ENCODE measurements around the gene FAAP20. TPM values are rescaled to one million over a fixed set of nuclear protein-coding genes. Genes with fewer than 3 reads are reported as not detected.
A peak's percentile ranks its signal among the peaks of the same experiment; 100 is the strongest.

The FAAP20 gene
- total RNA-seq, 2 experiments from 2014 or later, result 64.7 to 71.7 TPM

DNA sequence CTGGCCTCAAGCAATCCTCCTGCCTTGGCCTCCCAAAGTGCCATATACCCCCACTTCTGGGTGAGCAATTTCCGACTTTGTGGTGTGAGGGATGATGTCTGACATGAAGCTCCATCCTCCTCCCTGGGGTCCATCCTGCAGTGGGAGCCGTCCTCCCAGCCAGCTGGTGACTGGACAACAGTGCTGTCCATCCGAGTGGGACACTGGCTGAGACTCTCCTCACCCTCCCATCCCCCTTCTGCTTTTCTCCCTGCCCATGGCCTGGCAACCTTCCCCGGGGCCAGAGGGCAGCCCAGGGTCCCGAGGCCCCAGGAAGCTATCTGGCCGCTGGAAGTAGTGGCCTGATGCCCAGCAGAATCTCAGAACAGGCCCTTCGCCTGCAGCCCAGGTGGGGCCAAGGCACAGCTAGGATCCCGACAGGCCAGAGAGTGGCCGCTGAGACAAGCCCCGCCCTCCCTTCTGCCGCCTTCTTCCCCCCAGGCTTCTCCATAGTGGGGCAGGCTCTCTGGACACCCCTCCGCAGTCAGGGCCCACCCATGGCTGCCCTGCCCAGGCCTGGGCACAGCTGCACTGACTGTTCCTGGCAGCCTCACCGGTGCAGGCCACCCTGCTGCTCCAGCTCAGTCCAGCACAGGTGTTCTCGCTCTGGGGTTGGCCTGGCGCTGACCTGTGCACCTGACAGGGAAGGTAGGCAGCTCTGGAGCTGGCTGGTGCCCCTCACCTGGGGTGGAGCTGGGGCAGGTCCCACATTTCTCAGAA lies 8.4 kb upstream of the FAAP20 start:
- intact Hi-C loops (cut with micrococcal nuclease), result no loop called here
- POLR2A ChIA-PET, result interaction anchor here (0.7 to 1.7 kb wide), 9 partner anchors 8 to 178 kb away, joined by 3 to 6 read pairs (median 4); partner anchors contain the start of gene FAAP20

GRCh38 chr1:2202008-2202575 lies 7.5 kb upstream of the FAAP20 start:
- POLR2A ChIA-PET, result interaction anchor here (0.7 to 1.7 kb wide), 6 partner anchors 8 to 179 kb away, joined by 3 to 6 read pairs (median 4); partner anchors contain the start of gene FAAP20
- intact Hi-C loops (cut with micrococcal nuclease), result no loop called here
- Mint-ChIP-seq H3K4me1 (ENCODE audit: low read depth) (peaks cover 19% of the 10 kb centered on the region), H3K36me3 (ENCODE audit: low read depth) (no peaks in the 10 kb centered on the region), H3K27ac (no peak overlapping the region), H3K27me3 (no peaks in the 10 kb centered on the region), H3K4me3 (no peak overlapping the region), H3K9me3 (no peaks in the 10 kb centered on the region)
- TF ChIP-seq, protein P1, sequence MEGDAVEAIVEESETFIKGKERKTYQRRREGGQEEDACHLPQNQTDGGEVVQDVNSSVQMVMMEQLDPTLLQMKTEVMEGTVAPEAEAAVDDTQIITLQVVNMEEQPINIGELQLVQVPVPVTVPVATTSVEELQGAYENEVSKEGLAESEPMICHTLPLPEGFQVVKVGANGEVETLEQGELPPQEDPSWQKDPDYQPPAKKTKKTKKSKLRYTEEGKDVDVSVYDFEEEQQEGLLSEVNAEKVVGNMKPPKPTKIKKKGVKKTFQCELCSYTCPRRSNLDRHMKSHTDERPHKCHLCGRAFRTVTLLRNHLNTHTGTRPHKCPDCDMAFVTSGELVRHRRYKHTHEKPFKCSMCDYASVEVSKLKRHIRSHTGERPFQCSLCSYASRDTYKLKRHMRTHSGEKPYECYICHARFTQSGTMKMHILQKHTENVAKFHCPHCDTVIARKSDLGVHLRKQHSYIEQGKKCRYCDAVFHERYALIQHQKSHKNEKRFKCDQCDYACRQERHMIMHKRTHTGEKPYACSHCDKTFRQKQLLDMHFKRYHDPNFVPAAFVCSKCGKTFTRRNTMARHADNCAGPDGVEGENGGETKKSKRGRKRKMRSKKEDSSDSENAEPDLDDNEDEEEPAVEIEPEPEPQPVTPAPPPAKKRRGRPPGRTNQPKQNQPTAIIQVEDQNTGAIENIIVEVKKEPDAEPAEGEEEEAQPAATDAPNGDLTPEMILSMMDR (IDR thresholded peaks at IDR 0.05), result no peak
- DNase-seq, result no peak
- no peak for ATAC-seq
- CTCF ChIA-PET, result interaction anchor here (1.3 to 1.6 kb wide), 2 partner anchors 28 to 50 kb away, joined by 3 to 4 read pairs; no protein-coding TSS in a partner anchor

More for the DNA sequence above, 8.4 kb upstream of the FAAP20 start:
- H3K27ac Mint-ChIP-seq, result no peak overlapping the region
- TF ChIP-seq, protein P1 (IDR thresholded peaks at IDR 0.05), result no peak
- H3K36me3 Mint-ChIP-seq (ENCODE audit: low read depth), result no peaks in the 10 kb centered on the region
- H3K4me1 Mint-ChIP-seq (ENCODE audit: low read depth), result peaks cover 17% of the 10 kb centered on the region
- no peaks in the 10 kb centered on the region for H3K9me3 Mint-ChIP-seq
- H3K4me3 Mint-ChIP-seq, result no peak overlapping the region
- H3K27me3 Mint-ChIP-seq, result no peaks in the 10 kb centered on the region
- DNase-seq (no peak), ATAC-seq (no peak)
- CTCF ChIA-PET, result interaction anchor here (0.6 to 1.6 kb wide), 4 partner anchors 9 to 178 kb away, joined by 3 to 4 read pairs (median 4); no protein-coding TSS in a partner anchor

DNA sequence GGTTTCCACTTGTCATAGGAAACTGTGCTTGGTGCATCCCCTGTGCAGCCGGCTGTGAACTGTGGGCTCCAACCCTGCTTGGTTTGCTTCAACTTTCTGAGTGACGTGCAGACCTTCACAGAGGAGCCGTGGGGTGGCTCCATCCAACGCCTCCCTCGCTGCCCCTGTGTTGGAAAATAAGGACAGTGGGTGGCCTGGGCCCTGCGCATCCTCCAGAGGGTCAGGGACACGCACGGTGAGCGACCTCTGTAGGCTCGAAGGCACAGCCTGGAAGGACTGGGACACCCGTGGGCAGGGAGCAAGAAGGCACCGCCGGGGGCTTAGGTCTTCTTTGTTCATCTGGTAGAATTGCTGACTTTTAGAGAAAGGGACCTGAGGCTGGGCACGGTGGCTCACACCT lies 6.5 kb upstream of the FAAP20 start:
- Mint-ChIP-seq H3K4me1 (ENCODE audit: low read depth) (peaks cover 19% of the 10 kb centered on the region), H3K4me3 (no peak overlapping the region), H3K27me3 (no peaks in the 10 kb centered on the region), H3K9me3 (no peaks in the 10 kb centered on the region), H3K27ac (no peak overlapping the region), H3K36me3 (ENCODE audit: low read depth) (no peaks in the 10 kb centered on the region)
- intact Hi-C loops (cut with micrococcal nuclease), result no loop called here
- ChIA-PET POLR2A (no interaction called here), CTCF (interaction anchor here (12.9 kb wide), 1 partner anchor 179 kb away, joined by 239 read pairs; no protein-coding TSS in a partner anchor)
- no peak for DNase-seq
- TF ChIP-seq, protein P1 (IDR thresholded peaks at IDR 0.05), result no peak
- ATAC-seq, result no peak

GRCh38 chr1:2200308-2200943 lies 5.9 kb upstream of the FAAP20 start:
- POLR2A ChIA-PET, result no interaction called here
- intact Hi-C loops (cut with micrococcal nuclease), result no loop called here
- Mint-ChIP-seq H3K36me3 (ENCODE audit: low read depth) (no peaks in the 10 kb centered on the region), H3K27me3 (no peaks in the 10 kb centered on the region), H3K4me1 (ENCODE audit: low read depth) (peaks cover 19% of the 10 kb centered on the region), H3K4me3 (peak overlapping the region; percentile 83), H3K9me3 (no peaks in the 10 kb centered on the region), H3K27ac (no peak overlapping the region)
- CTCF ChIA-PET, result interaction anchor here (12.9 kb wide), 1 partner anchor 180 kb away, joined by 239 read pairs; no protein-coding TSS in a partner anchor
- TF ChIP-seq, protein P1 (IDR thresholded peaks at IDR 0.05), result no peak
- ATAC-seq (no peak), DNase-seq (no peak)

Measured in activated CD8-positive, alpha-beta T cell treated with anti-CD3 and anti-CD28 coated beads for 36 hours (primary cell).